Measurements from ENCODE around the gene CDK5RAP3. TPM values are rescaled to one million over a fixed set of nuclear protein-coding genes. Genes with fewer than 3 reads are reported as not detected.
A peak's percentile ranks its signal among the peaks of the same experiment; 100 is the strongest.

CDK5RAP3 gene
- total and polyA plus RNA-seq, 12 donors, result 42.8 to 733 (median 111) TPM

- no peaks in the 10 kb centered on the region for H3K36me3 ChIP-seq (replicated peaks in 1 of 2)
- no peak overlapping the region for H3K4me3 ChIP-seq
- 38 to 58% (median 46%) methylated on average over 4 of the region's 4 CpGs for WGBS, 4 donors
- peak overlapping the region; percentile 16 to 82 (median 52) for H3K27ac ChIP-seq
- H3K4me1 ChIP-seq (replicated peaks in 1 of 2), result peaks cover 2 to 15% of the 10 kb centered on the region in 2 donors
- H3K27me3 ChIP-seq, result no peaks in the 10 kb centered on the region
- peak in 1 of 7 donors; percentile 39 for DNase-seq
- H3K9me3 ChIP-seq (replicated peaks in 1 of 3), result no peaks in the 10 kb centered on the region
- intact Hi-C loops (cut with DNase I), result no loop called here
- TF ChIP-seq POLR2A (IDR thresholded peaks at IDR 0.05) (no peak), CTCF (IDR thresholded peaks at IDR 0.05) (no peak)
Measured at GRCh38 chr17:48002266-48002915, 31.5 kb downstream of the CDK5RAP3 start.

- peaks cover 2 to 15% of the 10 kb centered on the region in 2 donors for H3K4me1 ChIP-seq (replicated peaks in 1 of 2)
- H3K27ac ChIP-seq, result peak overlapping the region in 2 of 5 donors; percentile 67 to 82
- TF ChIP-seq POLR2A (IDR thresholded peaks at IDR 0.05), result no peak
- H3K36me3 ChIP-seq (replicated peaks in 1 of 2), result no peaks in the 10 kb centered on the region
- DNase-seq, result peak in 2 of 7 donors; percentile 36 to 86
- no peak overlapping the region for H3K4me3 ChIP-seq
- intact Hi-C loops (cut with DNase I), result no loop called here
- H3K27me3 ChIP-seq, result no peaks in the 10 kb centered on the region
- no peaks in the 10 kb centered on the region for H3K9me3 ChIP-seq (replicated peaks in 1 of 3)
- 59 to 71% (median 62%) methylated on average over 6 to 7 of the region's 7 CpGs for WGBS, 4 donors
Measured at GRCh38 chr17:48002916-48003416, 32.1 kb downstream of the CDK5RAP3 start.

GRCh38 chr17:48003417-48004151 lies 32.7 kb downstream of the CDK5RAP3 start:
- intact Hi-C loops (cut with DNase I), result no loop called here
- Histone ChIP-seq H3K4me1 (replicated peaks in 1 of 2) (peaks cover 2 to 15% of the 10 kb centered on the region in 2 donors), H3K27me3 (no peaks in the 10 kb centered on the region), H3K4me3 (no peak overlapping the region), H3K9me3 (replicated peaks in 1 of 3) (no peaks in the 10 kb centered on the region), H3K36me3 (replicated peaks in 1 of 2) (no peaks in the 10 kb centered on the region), H3K27ac (peak overlapping the region in 2 of 5 donors; percentile 67 to 82)
- 70 to 78% (median 75%) methylated on average over 11 to 17 of the region's 17 CpGs for WGBS, 4 donors
- TF ChIP-seq CTCF (IDR thresholded peaks at IDR 0.05), result no peak
- no peak for TF ChIP-seq POLR2A (IDR thresholded peaks at IDR 0.05)
- DNase-seq, result peak in 1 of 7 donors; percentile 76

GRCh38 chr17:48004983-48005382 lies 34.1 kb downstream of the CDK5RAP3 start:
- Histone ChIP-seq H3K4me1 (replicated peaks in 1 of 2) (peaks cover 2 to 15% of the 10 kb centered on the region in 2 donors), H3K9me3 (replicated peaks in 1 of 3) (no peaks in the 10 kb centered on the region), H3K36me3 (replicated peaks in 1 of 2) (no peaks in the 10 kb centered on the region), H3K4me3 (no peak overlapping the region), H3K27me3 (no peaks in the 10 kb centered on the region), H3K27ac (peak overlapping the region in 1 of 5 donors; percentile 82)
- intact Hi-C loops (cut with DNase I), result no loop called here
- DNase-seq, result no peak
- WGBS, 4 donors, result 19 to 58% (median 49%) methylated on average over 3 of the region's 3 CpGs
- no peak for TF ChIP-seq CTCF (IDR thresholded peaks at IDR 0.05)
- no peak for TF ChIP-seq POLR2A (IDR thresholded peaks at IDR 0.05)
